NCI-H510A (cell line): ENCODE measurements around the gene HNF1B.
"Not testable (repeated sequence)": the region's sequence is repeated elsewhere in the genome, so short reads cannot be mapped to it uniquely, and the experiment has no call there.

ENCODE experiments used
- DNase-seq: peaks from one replicate; lab custom pipeline; 2025; lab: John Stamatoyannopoulos, UW

The HNF1B gene

GRCh38 chr17:37701496-37701898, 43.4 kb downstream of the HNF1B start:
- no peak for DNase-seq

DNA sequence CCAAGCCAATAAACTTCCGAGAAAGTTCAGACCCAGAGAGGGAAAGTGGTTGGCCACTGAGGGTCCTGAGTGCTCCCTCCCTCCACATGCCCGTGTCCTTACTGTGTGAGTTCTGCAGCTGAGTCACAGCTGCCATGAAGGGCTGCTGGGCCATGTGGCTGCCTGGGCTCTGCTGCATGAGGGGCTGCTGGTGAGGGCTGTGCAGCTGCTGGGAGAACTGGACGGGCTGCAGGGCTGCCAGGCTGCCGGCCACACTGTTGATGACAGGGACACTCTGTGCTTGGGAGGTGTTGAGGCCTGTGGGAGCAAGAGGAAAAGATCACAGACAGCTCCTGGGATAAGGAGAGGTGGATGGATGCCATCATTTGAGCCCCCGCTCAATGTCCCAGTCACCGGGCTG, 44.0 kb downstream of the HNF1B start:
- no peak for DNase-seq

GRCh38 chr17:37699285-37699973, 45.4 kb downstream of the HNF1B start:
- no peak for DNase-seq

DNA sequence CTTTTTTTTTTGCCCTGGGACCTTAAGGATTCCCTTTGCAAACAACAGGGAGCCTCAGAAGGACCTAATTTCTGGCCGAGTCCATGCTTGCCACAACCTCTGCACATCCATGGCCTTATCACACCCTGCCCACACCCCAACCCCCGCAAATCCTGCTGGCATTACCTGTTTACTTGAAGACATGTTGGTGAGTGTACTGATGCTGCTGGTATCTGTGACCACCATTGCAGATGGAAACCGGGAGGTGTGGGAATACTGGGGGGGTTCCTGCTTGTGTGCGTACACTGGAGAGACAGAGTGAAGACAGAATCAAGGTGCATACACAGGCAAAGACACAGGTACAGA, 46.0 kb downstream of the HNF1B start:
- no peak for DNase-seq

- DNase-seq, result no peak
These were observed 46.5 kb downstream of the HNF1B start for GRCh38 chr17:37698132-37698910.

- DNase-seq, result no peak
These were observed 47.5 kb downstream of the HNF1B start for GRCh38 chr17:37697381-37697780.

GRCh38 chr17:37696366-37696765, 48.5 kb downstream of the HNF1B start:
- DNase-seq, result no peak

- no peak for DNase-seq
These were observed 49.1 kb downstream of the HNF1B start for GRCh38 chr17:37695726-37696125.

DNA sequence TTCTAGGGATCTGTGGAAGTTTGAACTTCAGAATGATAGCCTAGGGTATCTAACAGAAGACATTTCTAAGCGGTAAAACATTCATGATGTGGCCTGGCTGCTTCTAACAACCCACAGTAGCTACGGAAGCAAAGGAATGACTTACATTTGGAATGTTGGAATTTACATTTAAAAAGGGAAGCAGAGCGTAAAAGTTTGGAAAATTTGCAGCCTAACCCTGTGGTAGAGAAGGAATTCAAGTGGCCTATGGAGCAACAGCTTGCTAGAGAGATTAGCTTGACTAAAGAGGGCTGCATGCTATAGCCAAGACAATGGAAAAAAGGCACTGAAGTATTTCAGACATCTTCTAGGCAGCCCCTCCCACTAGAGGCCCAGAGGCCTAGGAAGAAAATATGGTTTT, 50.1 kb downstream of the HNF1B start:
- DNase-seq, result no peak

GRCh38 chr17:37693328-37693727, 51.5 kb downstream of the HNF1B start:
- no peak for DNase-seq

DNA sequence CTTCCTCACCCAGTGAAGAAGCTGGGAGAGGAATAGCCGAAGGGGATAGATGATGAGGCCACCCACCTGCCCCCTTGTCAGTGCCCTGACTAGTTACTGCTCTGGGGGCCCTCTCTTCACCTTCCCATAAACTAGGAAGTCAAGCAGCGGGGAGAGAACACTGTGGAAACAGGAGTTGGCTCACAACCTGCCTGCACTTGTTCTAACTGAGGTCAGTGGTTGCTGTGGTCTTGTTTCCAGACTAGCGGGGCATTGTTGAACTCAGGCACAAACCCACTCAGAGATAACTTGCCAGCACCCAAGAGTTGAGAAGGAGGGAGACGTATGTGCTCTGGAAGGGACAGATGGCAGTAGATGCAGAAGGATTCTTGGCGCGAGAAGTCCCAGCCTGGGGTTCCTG, 53.1 kb downstream of the HNF1B start:
- no peak for DNase-seq

- no peak for DNase-seq
These were observed 55.5 kb downstream of the HNF1B start for GRCh38 chr17:37689317-37689716.

DNA sequence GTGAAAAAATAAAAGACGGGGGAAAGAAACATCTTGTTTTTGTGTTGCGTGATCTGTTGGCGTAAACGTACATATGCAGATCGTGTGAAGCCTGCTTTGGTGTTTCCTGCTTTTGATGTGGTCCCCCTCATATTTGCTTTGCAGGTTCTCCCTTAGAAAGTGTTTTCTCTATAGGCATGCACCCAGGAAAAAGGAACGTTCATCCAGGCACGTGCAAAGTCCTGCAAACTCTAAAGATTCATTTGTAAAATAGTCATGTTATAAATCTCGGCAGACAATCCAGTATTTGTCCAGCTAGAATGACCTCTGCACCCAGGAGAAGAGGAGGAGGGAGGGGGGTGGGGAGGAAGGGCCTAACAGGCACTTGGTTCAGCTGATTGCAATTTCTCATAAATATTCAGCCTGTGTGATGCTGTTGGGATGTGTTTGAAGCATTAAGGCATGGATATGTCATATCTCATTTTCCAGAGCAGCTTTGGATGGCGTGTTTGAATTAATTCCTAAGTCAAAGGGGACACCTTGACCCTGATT, 61.3 kb downstream of the HNF1B start:
- DNase-seq, result no peak

- no peak for DNase-seq
These were observed 62.9 kb downstream of the HNF1B start for GRCh38 chr17:37682007-37682406.

GRCh38 chr17:37679995-37680394, 64.9 kb downstream of the HNF1B start:
- DNase-seq, result not testable (repeated sequence)

DNA sequence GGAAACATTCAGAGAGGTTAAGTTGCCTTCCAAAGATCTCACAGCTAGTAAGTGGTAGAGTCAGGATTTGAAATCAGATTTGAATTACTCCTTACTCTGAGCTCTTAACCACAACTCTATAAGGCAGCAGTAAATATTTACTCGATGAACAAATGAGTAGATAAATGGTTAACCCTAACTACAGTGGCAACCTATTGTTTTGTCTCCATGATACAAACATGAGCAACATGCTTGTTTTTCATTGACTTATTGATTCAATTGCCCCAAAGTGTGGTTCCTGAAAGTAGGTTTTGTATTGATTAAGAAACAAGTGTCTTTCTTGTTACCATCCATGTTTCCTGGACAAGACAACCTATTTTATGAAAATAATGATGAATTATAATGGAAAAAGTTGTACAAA, 66.8 kb downstream of the HNF1B start:
- DNase-seq, result no peak

GRCh38 chr17:37677021-37677420, 67.8 kb downstream of the HNF1B start:
- DNase-seq, result no peak

GRCh38 chr17:37676115-37676925, 68.5 kb downstream of the HNF1B start:
- DNase-seq, result no peak

DNA sequence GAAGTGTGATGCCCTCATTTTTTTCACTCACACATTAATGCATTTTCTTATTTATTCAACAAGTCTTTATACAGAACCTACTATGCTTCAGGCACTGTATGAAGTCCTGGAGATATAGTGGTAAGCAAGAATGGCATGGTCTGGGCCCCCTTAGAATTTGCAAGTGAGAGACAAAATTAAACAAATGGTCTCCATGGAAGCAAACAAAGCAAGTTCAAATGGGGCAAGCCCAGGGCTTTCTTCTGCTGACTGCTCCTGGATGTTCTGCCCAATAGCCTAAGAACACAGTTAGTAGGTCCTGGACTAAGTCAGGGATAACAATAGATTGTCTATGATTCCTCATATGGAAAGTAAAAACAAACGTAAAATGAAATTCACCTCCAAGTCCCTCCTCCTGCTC, 70.3 kb downstream of the HNF1B start:
- DNase-seq, result no peak

GRCh38 chr17:37673386-37673785, 71.5 kb downstream of the HNF1B start:
- no peak for DNase-seq

GRCh38 chr17:37672548-37673078, 72.2 kb downstream of the HNF1B start:
- DNase-seq, result no peak

GRCh38 chr17:37671824-37672547, 72.9 kb downstream of the HNF1B start:
- no peak for DNase-seq
